ENCODE measurements around the gene UBA6.

DNA sequence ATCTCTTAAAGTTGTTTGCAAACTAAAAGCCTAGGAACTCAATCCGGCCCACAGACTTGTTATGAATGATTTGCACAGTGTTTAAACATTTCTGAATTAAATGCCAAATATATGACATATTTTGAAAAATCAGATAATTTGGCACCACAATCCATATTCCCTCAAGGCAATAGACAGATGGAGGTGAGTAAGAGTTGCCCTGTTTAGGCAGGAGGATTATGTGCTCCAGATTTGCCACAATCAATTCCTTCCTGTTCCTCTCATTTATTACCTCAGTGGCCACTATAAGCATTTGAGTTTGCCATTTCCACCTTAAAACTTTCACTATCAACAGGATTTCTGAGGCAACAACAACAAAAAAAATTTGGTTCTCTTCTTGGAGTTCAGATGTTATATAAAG is 18.7 kb downstream of the UBA6 start:
- TF ChIP-seq, protein P1, sequence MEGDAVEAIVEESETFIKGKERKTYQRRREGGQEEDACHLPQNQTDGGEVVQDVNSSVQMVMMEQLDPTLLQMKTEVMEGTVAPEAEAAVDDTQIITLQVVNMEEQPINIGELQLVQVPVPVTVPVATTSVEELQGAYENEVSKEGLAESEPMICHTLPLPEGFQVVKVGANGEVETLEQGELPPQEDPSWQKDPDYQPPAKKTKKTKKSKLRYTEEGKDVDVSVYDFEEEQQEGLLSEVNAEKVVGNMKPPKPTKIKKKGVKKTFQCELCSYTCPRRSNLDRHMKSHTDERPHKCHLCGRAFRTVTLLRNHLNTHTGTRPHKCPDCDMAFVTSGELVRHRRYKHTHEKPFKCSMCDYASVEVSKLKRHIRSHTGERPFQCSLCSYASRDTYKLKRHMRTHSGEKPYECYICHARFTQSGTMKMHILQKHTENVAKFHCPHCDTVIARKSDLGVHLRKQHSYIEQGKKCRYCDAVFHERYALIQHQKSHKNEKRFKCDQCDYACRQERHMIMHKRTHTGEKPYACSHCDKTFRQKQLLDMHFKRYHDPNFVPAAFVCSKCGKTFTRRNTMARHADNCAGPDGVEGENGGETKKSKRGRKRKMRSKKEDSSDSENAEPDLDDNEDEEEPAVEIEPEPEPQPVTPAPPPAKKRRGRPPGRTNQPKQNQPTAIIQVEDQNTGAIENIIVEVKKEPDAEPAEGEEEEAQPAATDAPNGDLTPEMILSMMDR (IDR thresholded peaks at IDR 0.05; ENCODE audit: insufficient read depth, low read depth, low read length) = no peak
- TF ChIP-seq EZH2 (IDR thresholded peaks at IDR 0.05; ENCODE audit: insufficient read depth, low read length) = no peak

Data from astrocyte (in vitro differentiated cells and primary cell).